CD4-positive, CD25-positive, alpha-beta regulatory T cell (primary cell): ENCODE results near the gene TYK2. TPM values are rescaled to one million over a fixed set of nuclear protein-coding genes. Genes with fewer than 3 reads are reported as not detected.
"Not testable (repeated sequence)": the region's sequence is repeated elsewhere in the genome, so short reads cannot be mapped to it uniquely, and the experiment has no call there.

Experiments used
- ATAC-seq, 2 donors: fragments of 150-1000 bp; cut with Tn5 transposase; one replicate each; pipeline ENCODE4 v1.10.0; 2021; ENCODE audit warnings: low read depth in 2 of 2, moderate number of reproducible peaks in 2 of 2, moderate library complexity in 1 of 2
- DNase-seq, 3 donors: peaks; one replicate each; pipeline versions ENCODE4 v3.0.0 to v3.0.0-alpha.2; 2012 to 2022; ENCODE audit warnings: mixed read lengths in 1 of 3
- H3K27ac ChIP-seq: one replicate; pipeline ENCODE4 v1.7.0; 2013; ENCODE audit warnings: mild to moderate bottlenecking, low read length; ENCODE audit not compliant: insufficient read depth, poor library complexity, severe bottlenecking
- H3K27me3 ChIP-seq: one replicate; pipeline ENCODE4 v1.7.0; 2013; ENCODE audit warnings: low read length; ENCODE audit not compliant: control insufficient read depth, insufficient read depth
- H3K36me3 ChIP-seq: one replicate; pipeline ENCODE4 v1.7.0; 2013; ENCODE audit warnings: mild to moderate bottlenecking, low read length, moderate library complexity; ENCODE audit not compliant: control insufficient read depth, insufficient read depth
- H3K4me1 ChIP-seq: 2 replicates; pipeline ENCODE4 v1.7.0; 2013; ENCODE audit warnings: mild to moderate bottlenecking, low read length; ENCODE audit not compliant: insufficient read depth, control insufficient read depth, poor library complexity, severe bottlenecking
- H3K4me3 ChIP-seq: one replicate; pipeline ENCODE4 v1.7.0; 2013; ENCODE audit warnings: low read depth, mild to moderate bottlenecking, low read length, moderate library complexity
- H3K9me3 ChIP-seq, 2 experiments: 1 replicate in 1 of 2; 2 replicates in 1 of 2; pipeline ENCODE4 v1.7.0; 2013; ENCODE audit warnings: low read length in 2 of 2, mild to moderate bottlenecking in 1 of 2, moderate library complexity in 1 of 2; ENCODE audit not compliant: control insufficient read depth in 2 of 2
- H3K27ac Mint-ChIP-seq, 3 donors: one replicate each; pipeline ENCODE4 v1.8.0; 2020 to 2022; ENCODE audit warnings: mild to moderate bottlenecking in 3 of 3, mixed read lengths in 3 of 3, moderate library complexity in 2 of 3
- H3K27me3 Mint-ChIP-seq: one replicate; pipeline ENCODE4 v1.8.0; 2022; ENCODE audit warnings: mild to moderate bottlenecking, mixed read lengths
- H3K36me3 Mint-ChIP-seq: one replicate; pipeline ENCODE4 v1.8.0; 2020; ENCODE audit warnings: mixed read lengths
- H3K4me1 Mint-ChIP-seq, 4 donors: one replicate each; pipeline ENCODE4 v1.8.0; 2020 to 2022; ENCODE audit warnings: mixed read lengths in 4 of 4, mild to moderate bottlenecking in 1 of 4
- H3K4me3 Mint-ChIP-seq, 4 donors: one replicate each; pipeline ENCODE4 v1.8.0; 2020 to 2022; ENCODE audit warnings: mild to moderate bottlenecking in 4 of 4, mixed read lengths in 4 of 4, moderate library complexity in 3 of 4
- H3K9me3 Mint-ChIP-seq, 7 donors: one replicate each; pipeline ENCODE4 v1.8.0; 2020 to 2022; ENCODE audit warnings: mixed read lengths in 7 of 7, mild to moderate bottlenecking in 3 of 7, moderate library complexity in 2 of 7
- polyA plus RNA-seq, 4 donors: library from polyadenylated mRNA; unstranded; fragments of 300-500 nt; fragmentation: Illumina TruSeq; gene quantifications; one replicate each; pipeline ENCODE4 v1.2.3, GENCODE V29; 2021
- total RNA-seq: library from RNA; stranded (reverse); gene quantifications from one replicate; pipeline ENCODE4 v1.2.3, GENCODE V29; 2022

TYK2 gene
- total and polyA plus RNA-seq, 5 donors from 2014 or later, result 50.3 to 304 (median 54.8) TPM

DNA sequence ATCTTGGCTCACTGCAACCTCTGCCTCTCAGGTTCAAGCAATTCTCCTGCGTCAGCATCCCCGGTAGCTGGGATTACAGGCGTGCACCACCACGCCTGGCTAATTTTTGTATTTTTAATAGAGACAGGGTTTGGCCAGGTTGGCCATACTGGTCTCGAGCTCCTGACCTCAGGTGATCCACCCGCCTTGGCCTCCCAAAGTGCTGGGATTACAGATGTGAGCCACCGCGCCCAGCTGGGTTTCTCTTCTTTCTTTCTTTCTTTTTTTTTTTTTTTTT lies 2.8 kb upstream of the TYK2 start:
- not testable (repeated sequence) for H3K27me3 Mint-ChIP-seq, H3K27ac ChIP-seq, H3K27ac Mint-ChIP-seq, H3K36me3 Mint-ChIP-seq, H3K4me3 Mint-ChIP-seq, H3K36me3 ChIP-seq, DNase-seq, H3K9me3 Mint-ChIP-seq, H3K4me3 ChIP-seq, H3K27me3 ChIP-seq, H3K9me3 ChIP-seq, ATAC-seq
- H3K4me1 ChIP-seq, result peaks cover 15% of the 10 kb centered on the region
- H3K4me1 Mint-ChIP-seq, result peaks cover 0 to 25% (median 19%) of the 10 kb centered on the region in 4 donors

DNA sequence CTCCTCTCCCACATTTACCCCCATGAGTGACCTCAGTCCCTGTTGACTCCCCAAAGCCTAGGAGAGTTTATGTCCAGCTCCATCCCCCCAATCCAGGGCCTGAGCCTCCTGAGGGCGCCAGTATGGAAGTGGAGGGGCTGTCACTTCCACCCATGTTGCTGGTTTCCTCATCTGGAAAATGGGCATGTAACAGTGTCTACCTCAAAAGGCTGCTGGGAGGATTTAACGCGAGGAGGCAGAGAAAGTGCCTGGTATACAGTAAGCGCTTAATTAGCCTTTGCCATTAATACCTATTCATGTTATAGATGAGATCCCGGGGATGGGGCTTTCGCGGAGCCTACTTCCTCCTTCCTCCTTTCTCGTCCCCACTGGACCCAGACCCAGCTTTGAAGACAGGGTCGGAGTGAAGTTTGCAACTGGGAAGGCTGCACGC lies 476 bp downstream of the TYK2 start:
- no peak for ATAC-seq
- Histone ChIP-seq H3K27me3 (no peaks in the 10 kb centered on the region), H3K4me3 (peak overlapping the region; percentile 96), H3K9me3 (no peaks in the 10 kb centered on the region), H3K27ac (peak overlapping the region; percentile 83), H3K36me3 (peaks cover 12% of the 10 kb centered on the region), H3K4me1 (peaks cover 15% of the 10 kb centered on the region)
- H3K4me3 Mint-ChIP-seq, result peak overlapping the region; percentile 94 to 97 (median 96)
- peaks cover 0 to 28% (median 20%) of the 10 kb centered on the region in 4 donors for H3K4me1 Mint-ChIP-seq
- H3K27me3 Mint-ChIP-seq, result peaks cover 8% of the 10 kb centered on the region
- no peaks in the 10 kb centered on the region for H3K9me3 Mint-ChIP-seq
- peak overlapping the region; percentile 94 to 96 (median 95) for H3K27ac Mint-ChIP-seq
- DNase-seq, result no peak
- H3K36me3 Mint-ChIP-seq, result peaks cover 14% of the 10 kb centered on the region

DNA sequence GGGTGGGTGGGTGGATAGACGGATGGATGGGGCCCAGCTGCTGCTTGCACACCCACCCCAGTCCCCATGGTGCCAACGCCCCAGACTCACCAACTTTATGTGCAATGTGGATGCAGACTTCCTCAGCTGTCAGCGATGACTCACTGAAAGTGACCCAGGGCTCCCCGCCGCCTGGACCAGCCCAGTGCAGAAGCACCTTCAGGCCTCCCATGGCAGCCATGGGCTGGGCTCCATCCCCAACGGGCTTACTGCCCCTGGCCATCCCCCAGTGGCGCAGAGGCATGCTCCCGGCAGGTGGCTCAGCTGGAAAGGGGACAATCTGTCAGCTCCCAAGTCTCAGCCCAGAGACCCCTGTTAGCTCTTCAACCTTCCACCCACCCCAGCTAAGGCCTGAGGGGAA lies 2.2 kb downstream of the TYK2 start:
- Histone ChIP-seq H3K27me3 (no peaks in the 10 kb centered on the region), H3K27ac (no peak overlapping the region), H3K4me3 (no peak overlapping the region), H3K4me1 (peaks cover 15% of the 10 kb centered on the region), H3K36me3 (peaks cover 19% of the 10 kb centered on the region), H3K9me3 (no peaks in the 10 kb centered on the region)
- ATAC-seq, result no peak
- Mint-ChIP-seq H3K4me3 (peak overlapping the region in 2 of 4 donors; percentile 13 to 44), H3K27me3 (peaks cover 4% of the 10 kb centered on the region), H3K4me1 (peaks cover 0 to 27% (median 20%) of the 10 kb centered on the region in 4 donors), H3K36me3 (peaks cover 20% of the 10 kb centered on the region), H3K27ac (no peak overlapping the region), H3K9me3 (no peaks in the 10 kb centered on the region)
- DNase-seq, result no peak

DNA sequence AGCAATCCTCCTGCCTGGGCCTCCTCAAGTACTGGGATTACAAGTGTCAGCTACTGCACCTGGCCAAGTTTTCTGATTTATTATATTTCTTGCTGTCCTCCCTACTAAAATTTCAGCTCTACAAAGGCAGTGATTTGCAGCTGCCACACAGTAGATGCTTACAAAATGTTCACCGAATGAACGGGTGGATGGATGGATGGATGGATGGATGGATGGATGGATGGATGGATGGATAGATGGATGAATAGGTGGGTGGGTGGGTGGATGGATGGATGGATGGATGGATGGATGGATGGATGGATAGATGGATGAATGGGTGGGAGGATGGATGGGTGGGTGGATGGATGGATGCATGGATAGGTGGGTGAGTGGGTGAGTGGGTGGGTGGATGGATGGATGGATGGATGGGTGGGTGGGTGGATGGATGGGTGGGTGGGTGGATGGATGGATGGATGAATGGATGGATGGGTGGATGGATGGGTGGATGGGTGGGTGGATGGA lies 3.2 kb downstream of the TYK2 start:
- H3K36me3 Mint-ChIP-seq, result peaks cover 20% of the 10 kb centered on the region
- peaks cover 25% of the 10 kb centered on the region for H3K36me3 ChIP-seq
- H3K4me3 Mint-ChIP-seq, H3K27ac ChIP-seq, ATAC-seq, H3K27ac Mint-ChIP-seq, H3K9me3 Mint-ChIP-seq, H3K9me3 ChIP-seq, H3K4me3 ChIP-seq, H3K27me3 ChIP-seq, H3K27me3 Mint-ChIP-seq, DNase-seq: not testable (repeated sequence)
- peaks cover 15% of the 10 kb centered on the region for H3K4me1 ChIP-seq
- H3K4me1 Mint-ChIP-seq, result peaks cover 0 to 27% (median 20%) of the 10 kb centered on the region in 4 donors

DNA sequence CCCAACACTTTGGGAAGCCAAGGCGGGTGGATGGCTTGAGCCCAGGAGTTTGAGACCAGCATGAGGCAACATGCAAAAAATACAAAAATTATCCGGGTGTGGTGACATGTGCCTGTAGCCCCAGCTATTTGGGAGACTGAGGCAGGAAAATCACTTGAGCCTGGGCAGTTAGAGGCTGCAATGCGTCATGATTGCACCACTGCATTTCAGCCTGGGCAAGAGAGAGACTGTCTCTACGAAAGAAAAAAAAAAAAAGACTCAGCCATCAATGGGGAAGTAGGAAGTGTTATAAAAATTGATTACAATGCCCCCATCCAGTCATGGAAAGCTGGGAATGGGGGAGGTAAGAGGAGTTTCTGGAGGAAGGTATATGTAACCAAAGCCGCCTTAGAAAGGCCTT lies 5.4 kb downstream of the TYK2 start:
- Mint-ChIP-seq H3K27ac (no peak overlapping the region), H3K4me3 (no peak overlapping the region), H3K36me3 (peaks cover 16% of the 10 kb centered on the region), H3K9me3 (no peaks in the 10 kb centered on the region), H3K27me3 (no peaks in the 10 kb centered on the region), H3K4me1 (peaks cover 0 to 13% (median 9%) of the 10 kb centered on the region in 4 donors)
- Histone ChIP-seq H3K27me3 (no peaks in the 10 kb centered on the region), H3K27ac (no peak overlapping the region), H3K4me1 (peaks cover 6% of the 10 kb centered on the region), H3K4me3 (no peak overlapping the region), H3K9me3 (no peaks in the 10 kb centered on the region), H3K36me3 (peaks cover 37% of the 10 kb centered on the region)
- DNase-seq (no peak), ATAC-seq (no peak)

DNA sequence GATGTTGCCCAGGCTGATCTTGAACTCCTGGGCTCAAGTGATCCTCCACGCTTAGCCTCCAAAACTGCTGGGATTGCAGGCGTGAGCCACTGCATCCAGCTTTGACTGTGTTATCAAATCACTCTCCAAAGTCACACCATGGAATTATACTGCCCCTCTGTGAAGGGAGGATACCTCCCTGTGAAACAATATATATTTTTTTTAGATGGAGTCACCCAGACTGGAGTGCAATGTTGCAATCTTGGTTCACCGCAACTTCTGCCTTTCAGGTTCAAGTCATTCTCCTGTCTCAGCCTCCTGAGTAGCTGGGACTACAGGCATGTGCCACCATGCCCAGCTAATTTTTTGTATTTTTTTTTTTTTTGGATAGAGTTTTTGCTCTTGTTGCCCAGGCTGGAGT lies 7.7 kb downstream of the TYK2 start:
- Histone ChIP-seq H3K9me3 (no peaks in the 10 kb centered on the region), H3K27ac (no peak overlapping the region), H3K27me3 (no peaks in the 10 kb centered on the region), H3K36me3 (peaks cover 48% of the 10 kb centered on the region), H3K4me3 (no peak overlapping the region), H3K4me1 (no peaks in the 10 kb centered on the region)
- H3K4me1 Mint-ChIP-seq, result peaks cover 0 to 6% (median 4%) of the 10 kb centered on the region in 4 donors
- H3K4me3 Mint-ChIP-seq, result no peak overlapping the region
- peaks cover 25% of the 10 kb centered on the region for H3K36me3 Mint-ChIP-seq
- ATAC-seq (no peak), DNase-seq (no peak)
- H3K27ac Mint-ChIP-seq, result no peak overlapping the region
- no peaks in the 10 kb centered on the region for H3K9me3 Mint-ChIP-seq
- no peaks in the 10 kb centered on the region for H3K27me3 Mint-ChIP-seq

DNA sequence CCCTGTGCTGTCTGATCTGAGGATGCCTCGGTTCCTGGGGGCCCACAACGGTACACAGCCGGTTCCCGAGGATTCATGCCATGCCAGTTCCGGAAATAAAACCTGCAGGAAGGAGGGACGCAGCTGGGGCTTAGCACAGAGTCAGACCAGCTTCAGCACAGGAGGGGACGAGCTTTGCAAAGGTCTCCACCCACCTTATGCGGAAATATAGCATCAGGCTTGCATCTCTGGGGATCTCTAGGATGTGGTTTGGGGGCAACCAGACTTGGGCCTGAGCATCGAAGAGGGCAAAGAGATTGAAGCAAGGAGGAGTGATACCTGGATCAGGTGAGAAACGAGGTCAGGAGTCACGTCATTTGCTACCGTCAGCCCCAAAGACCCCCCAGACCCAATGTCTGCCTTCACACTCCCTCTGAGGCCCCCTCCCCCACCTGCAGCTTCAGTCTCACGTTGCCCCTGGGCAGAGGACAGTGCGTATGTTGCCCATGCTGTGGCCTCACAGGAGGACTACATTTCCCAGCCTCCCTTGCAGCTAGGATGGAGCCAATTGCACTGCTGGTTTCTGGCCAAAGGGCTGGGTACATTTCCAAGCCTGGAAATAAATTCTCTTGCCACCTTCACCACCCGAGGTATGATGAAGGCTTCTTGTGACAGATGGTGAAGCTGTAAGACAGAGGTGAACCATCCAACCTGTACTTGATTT lies 12.1 kb downstream of the TYK2 start:
- Histone ChIP-seq H3K27me3 (no peaks in the 10 kb centered on the region), H3K4me1 (no peaks in the 10 kb centered on the region), H3K27ac (no peak overlapping the region), H3K4me3 (no peak overlapping the region), H3K36me3 (peaks cover 72% of the 10 kb centered on the region), H3K9me3 (no peaks in the 10 kb centered on the region)
- DNase-seq (no peak), ATAC-seq (no peak)
- Mint-ChIP-seq H3K4me3 (no peak overlapping the region), H3K27ac (no peak overlapping the region), H3K36me3 (peaks cover 27% of the 10 kb centered on the region), H3K4me1 (peaks cover 0 to 4% (median under 1%) of the 10 kb centered on the region in 4 donors), H3K9me3 (no peaks in the 10 kb centered on the region), H3K27me3 (no peaks in the 10 kb centered on the region)

DNA sequence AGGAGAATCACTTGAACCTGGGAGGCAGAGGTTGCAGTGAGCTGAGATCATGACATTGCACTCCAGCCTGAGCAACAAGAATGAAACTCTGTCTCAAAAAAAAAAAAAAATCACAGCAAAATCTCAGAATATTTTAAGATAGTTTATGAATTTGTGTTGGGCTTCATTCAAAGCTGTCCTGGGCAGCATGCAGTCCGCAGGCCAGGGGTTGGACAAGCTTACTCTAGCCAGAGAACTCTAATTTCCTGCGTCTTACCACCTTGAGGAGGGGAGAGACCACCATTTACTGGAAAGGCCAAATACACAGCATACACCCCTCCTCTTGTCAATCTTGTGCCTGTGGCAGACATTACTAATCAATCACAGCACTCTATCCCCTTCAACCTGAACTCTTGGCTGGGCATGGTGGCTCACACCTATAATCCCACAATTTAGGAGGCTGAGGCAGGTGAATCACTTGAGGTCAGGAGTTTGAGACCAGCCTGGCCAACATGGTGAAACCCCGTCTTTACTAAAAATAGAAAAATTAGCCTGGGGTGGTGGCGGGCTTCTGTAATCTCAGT lies 13.3 kb downstream of the TYK2 start:
- not testable (repeated sequence) for H3K4me3 ChIP-seq, H3K9me3 ChIP-seq, H3K27me3 ChIP-seq, ATAC-seq, H3K4me1 Mint-ChIP-seq, H3K27ac ChIP-seq, H3K9me3 Mint-ChIP-seq, DNase-seq, H3K27me3 Mint-ChIP-seq, H3K4me3 Mint-ChIP-seq, H3K27ac Mint-ChIP-seq, H3K4me1 ChIP-seq
- peaks cover 27% of the 10 kb centered on the region for H3K36me3 Mint-ChIP-seq
- peaks cover 75% of the 10 kb centered on the region for H3K36me3 ChIP-seq
